NCI-H748 (cell line): ENCODE data around the gene EDIL3.
A peak's percentile ranks its signal among the peaks of the same experiment; 100 is the strongest.
"Not testable (repeated sequence)": the region's sequence is repeated elsewhere in the genome, so short reads cannot be mapped to it uniquely, and the experiment has no call there.

ENCODE experiments used
- DNase-seq: peaks from one replicate; lab custom pipeline; 2025; ENCODE audit not compliant: unreplicated experiment; lab: John Stamatoyannopoulos, UW

EDIL3 gene

GRCh38 chr5:84301535-84301934 is 83.1 kb downstream of the EDIL3 start:
- no peak for DNase-seq

- no peak for DNase-seq
Measured at GRCh38 chr5:84299959-84300358, 84.7 kb downstream of the EDIL3 start.

DNA sequence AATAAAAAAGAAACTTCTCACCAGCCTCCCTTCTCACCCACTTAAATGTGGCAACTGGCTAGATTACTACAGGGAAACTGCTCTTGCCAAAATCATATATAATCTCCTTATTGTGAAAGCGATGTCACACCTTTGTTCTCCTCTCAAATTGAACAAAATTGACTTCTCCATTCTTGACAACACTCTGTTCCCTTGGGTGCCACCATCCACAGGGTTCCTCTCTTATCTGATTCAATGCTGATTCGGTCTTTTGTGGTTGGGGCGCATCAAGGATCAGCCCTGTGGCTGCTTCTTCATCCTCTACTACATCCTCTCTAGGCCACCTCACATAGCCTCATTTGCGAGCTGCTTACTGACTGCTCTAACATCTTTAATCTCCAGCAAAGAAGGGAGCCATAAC is 86.1 kb downstream of the EDIL3 start:
- no peak for DNase-seq

DNA sequence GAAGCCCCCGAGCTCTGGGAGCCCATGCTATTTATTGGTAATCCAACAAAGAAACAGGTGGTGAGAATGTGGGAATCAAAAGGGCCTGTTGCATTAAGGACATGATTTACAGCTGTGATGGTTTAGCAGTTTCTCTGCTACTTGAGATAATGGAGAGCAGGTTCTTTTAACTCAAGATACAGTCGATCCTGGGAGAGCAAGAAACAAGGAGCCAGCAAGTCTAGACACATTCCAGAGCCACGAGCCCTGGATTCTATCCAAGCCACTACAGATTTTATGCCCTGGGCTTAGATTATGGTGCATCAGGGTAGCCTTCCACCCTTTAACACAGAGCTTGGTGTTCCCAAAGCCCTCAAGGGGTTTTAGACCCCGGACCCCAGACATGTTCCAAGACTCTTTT is 87.0 kb downstream of the EDIL3 start:
- not testable (repeated sequence) for DNase-seq

GRCh38 chr5:84292788-84293653 is 91.7 kb downstream of the EDIL3 start:
- DNase-seq, result no peak

GRCh38 chr5:84292000-84292642 is 92.6 kb downstream of the EDIL3 start:
- no peak for DNase-seq

DNA sequence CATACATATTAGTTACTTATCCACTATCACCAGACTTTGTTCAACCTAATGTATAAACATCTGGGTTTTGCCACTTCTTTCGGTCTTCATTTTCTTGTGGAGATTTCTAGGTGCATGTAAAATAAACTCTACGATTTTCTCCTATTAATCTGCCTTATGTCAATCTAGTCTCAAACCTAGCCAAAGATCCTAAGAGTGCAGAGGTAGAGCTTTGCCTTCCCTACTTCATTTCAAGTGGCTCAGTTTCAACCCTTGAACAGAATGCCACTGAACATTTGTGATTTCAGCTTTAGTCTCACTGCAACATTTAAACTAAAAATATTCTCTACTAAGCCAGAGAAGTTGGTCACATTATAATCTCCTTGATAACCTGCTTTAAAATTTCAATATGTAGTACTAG is 94.0 kb downstream of the EDIL3 start:
- no peak for DNase-seq

- DNase-seq, result no peak
Measured at GRCh38 chr5:84290161-84290560, 94.5 kb downstream of the EDIL3 start.

- DNase-seq, result no peak
Measured at GRCh38 chr5:84287951-84288350, 96.7 kb downstream of the EDIL3 start.

DNA sequence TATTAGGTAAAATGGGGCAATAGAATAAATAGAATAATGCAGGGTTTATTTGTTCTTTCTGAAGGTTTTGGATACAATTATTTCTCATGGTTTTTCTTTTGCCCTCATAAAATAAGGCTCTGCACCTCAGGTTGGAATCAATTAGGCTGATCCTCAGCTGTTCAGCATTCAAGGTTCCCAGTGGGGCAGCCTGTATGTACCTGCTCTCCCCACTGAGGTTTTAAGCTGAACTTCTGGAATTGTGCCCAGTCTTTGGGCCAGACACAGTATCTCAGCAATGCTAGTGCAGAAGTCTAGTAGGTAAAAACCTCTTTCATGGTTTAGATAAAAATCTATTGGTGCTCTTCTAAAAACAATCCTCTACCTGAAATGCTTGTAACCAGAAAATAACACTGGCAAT is 98.0 kb downstream of the EDIL3 start:
- DNase-seq, result peak; percentile 3

DNA sequence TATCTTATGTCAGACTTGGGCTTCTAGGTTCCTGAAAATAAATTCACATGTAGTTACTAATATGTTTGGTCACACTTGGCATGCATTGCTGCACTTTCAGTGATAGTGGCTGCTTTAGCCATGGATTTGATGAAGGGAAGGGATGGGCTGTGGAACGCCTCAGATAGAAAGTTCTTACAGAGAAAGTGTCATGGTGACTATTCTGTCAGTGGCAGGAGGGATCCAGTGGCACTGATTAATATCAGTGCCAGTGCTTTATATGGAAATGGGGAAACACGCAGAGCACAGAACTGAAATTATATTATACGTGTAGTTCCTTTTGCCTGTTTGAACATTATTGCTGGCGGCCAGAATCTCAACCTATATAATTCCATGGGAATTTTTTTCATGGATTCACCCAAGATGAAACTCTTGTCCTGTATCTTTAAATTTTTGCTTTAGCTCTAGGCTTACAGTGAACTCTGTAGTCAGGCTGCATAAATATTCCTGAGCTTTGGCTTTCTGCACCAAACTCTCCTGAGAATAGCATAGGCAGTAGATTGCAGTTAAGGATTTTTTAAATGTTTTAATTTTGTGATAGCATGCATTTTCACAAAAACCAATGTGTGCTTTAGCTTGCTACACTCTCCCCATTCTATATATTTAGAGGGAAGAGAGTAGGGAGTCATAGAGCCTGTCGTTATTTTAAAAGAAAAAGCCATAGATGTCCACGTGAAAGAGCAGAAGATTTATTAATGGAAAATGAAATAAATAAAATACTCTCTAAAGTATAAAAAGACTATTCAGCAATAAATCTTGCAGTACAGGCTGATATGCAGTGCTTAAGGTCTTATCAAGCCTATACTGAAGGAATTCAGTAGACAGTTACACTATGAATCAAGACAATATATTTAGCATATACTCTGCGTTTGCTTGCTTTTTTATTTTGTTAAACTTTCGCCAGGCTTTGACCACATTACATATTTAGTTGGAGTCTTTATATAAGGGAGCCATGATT is 98.7 kb downstream of the EDIL3 start:
- no peak for DNase-seq

- no peak for DNase-seq
Measured at GRCh38 chr5:84281383-84281782, 103.3 kb downstream of the EDIL3 start.

GRCh38 chr5:84279234-84279633 is 105.4 kb downstream of the EDIL3 start:
- DNase-seq, result no peak

GRCh38 chr5:84275609-84276008 is 109.1 kb downstream of the EDIL3 start:
- no peak for DNase-seq

- DNase-seq, result peak; percentile 39
Measured at GRCh38 chr5:84274585-84275468, 109.9 kb downstream of the EDIL3 start.

DNA sequence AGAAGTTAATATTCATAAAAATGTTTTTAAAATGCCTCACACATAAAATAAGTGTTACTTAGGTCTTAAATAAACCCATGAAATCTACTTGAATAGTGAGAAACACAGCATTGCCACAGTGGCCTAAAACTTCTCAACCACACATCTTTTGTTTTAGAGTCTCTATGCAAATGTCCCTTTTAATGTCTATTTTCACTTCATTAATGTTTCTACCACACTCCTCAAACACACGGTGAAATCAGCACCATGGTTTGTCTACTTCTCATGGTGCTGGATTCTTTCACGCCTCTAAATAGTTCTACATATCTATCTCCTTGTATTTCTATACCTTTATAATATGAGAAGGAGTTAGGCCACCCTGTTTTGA is 111.2 kb downstream of the EDIL3 start:
- DNase-seq, result no peak

DNA sequence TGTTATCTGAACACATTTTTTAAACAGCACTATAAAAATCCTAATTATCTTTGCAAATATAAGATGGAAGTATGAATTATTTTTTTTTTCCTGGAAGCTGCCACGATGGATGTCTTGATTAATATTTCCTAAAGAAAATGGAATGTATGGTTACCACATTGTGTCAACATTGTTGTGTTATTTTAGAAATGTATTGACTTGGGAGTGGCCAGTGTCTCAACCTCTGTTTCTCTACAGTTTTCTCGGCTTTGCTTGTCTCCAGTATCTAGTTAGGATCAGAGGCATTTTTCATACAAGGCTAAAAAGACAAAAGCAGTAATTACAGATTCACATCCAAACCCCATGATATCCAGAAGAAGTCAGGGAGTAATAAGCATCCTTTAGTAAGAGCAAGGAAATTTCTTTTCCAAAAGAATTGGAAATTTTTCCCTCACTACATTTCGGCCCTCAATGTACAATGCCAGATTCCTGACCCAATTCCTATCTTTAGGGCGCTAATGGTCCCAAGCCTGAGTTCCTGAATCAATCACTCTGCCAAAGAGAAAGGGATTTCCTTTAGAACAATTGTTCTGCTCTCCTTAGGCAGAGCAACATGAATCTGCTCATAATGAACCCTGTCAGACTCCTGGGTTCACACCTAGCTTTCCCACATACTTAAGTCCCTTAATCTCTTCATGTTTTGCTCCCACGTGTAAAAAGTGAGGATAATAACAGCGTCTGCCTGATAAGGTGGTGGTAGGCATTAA is 111.7 kb downstream of the EDIL3 start:
- no peak for DNase-seq

DNA sequence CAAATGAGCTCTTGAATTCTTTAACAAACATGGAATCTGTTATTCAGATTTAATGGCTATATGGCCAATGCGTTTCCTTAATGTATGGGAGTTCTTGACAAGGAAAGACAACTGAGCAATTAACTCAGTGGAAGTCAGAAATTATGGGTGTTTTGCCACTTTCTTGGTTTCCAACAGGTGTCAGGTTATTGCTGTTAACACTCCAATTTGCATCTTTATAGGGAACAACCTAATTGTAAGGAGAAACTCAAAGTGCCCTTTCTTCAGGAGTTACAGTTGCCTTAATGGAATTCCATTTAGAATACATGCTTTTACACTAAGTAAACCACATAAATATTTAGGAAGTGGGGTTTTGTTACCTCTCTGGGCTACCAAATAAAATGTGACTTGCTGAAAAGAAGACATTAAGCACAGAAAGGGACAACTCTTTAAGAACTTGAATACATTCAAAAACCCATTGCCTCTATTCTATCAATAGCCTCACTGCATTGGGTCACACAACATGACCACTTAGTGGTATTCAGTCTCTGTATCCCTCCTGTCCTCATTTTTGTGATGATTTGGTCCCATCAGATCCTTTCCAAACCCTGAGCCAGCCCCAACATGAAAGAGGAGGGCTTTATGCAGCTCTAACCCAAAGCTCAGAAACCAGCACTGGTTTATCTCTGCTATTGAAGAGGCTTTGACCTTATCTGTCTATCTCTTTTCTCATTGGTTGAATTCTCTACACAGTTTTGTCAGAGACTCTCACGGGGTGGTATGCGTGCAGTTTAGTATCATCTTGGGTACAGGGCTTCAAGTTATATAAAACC is 118.7 kb downstream of the EDIL3 start:
- DNase-seq, result no peak

DNA sequence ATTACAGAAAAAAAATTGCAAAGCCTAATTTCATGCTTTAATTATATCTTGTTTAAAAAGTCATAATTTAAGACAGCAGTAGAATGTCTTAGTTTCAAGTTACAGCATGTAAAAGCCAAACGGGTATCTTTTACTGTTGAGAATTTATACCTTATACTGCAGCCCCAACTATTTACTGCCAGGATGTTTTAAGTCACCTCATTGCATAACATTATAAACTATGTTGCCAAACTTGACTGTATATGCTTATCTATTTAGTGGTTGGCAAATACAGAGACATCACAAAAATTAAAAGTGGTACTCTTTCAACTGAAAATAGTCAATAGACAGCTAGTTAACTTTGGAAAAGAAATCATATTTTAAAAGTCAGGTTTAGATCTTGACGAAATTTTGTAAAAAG is 119.5 kb downstream of the EDIL3 start:
- no peak for DNase-seq
